ENCODE data around the gene ANP32D.

ANP32D gene

GRCh38 chr12:48472259-48472658 lies at the start of gene ANP32D:
ANP32D (plus strand) TSS chr12:48472559; CDS start chr12:48472665, 106 bp downstream.
- TF ChIP-seq TCF12 (IDR thresholded peaks at IDR 0.05; ENCODE audit: low read depth) (no peak), TEAD4 (IDR thresholded peaks at IDR 0.05) (no peak), YY1 (IDR thresholded peaks at IDR 0.05; ENCODE audit: low read depth) (no peak), USF1 (IDR thresholded peaks at IDR 0.05) (no peak), CREB1 (IDR thresholded peaks at IDR 0.05; ENCODE audit: low read depth) (no peak), EGR1 (IDR thresholded peaks at IDR 0.05) (no peak), EP300 (IDR thresholded peaks at IDR 0.05; ENCODE audit: borderline replicate concordance) (no peak), TAF1 (IDR thresholded peaks at IDR 0.05; ENCODE audit: low read depth) (no peak), MAX (IDR thresholded peaks at IDR 0.05) (no peak), REST (IDR thresholded peaks at IDR 0.05; ENCODE audit: low read depth) (no peak), RAD21 (IDR thresholded peaks at IDR 0.05; ENCODE audit: low read depth) (no peak), CEBPB (IDR thresholded peaks at IDR 0.05) (no peak), FOXM1 (IDR thresholded peaks at IDR 0.05; ENCODE audit: borderline replicate concordance, low read depth) (no peak), NFIC (IDR thresholded peaks at IDR 0.05) (no peak), ZBTB7A (IDR thresholded peaks at IDR 0.05; ENCODE audit: low read depth) (no peak)

GRCh38 chr12:48423171-48423570 lies 49.2 kb upstream of the ANP32D start:
- TF ChIP-seq YY1 (IDR thresholded peaks at IDR 0.05; ENCODE audit: low read depth) (no peak), EGR1 (IDR thresholded peaks at IDR 0.05) (no peak), TAF1 (IDR thresholded peaks at IDR 0.05; ENCODE audit: low read depth) (no peak)

- TF ChIP-seq EP300 (IDR thresholded peaks at IDR 0.05; ENCODE audit: borderline replicate concordance) (no peak), YY1 (IDR thresholded peaks at IDR 0.05; ENCODE audit: low read depth) (no peak), FOXM1 (IDR thresholded peaks at IDR 0.05; ENCODE audit: borderline replicate concordance, low read depth) (no peak), TCF12 (IDR thresholded peaks at IDR 0.05; ENCODE audit: low read depth) (no peak), TAF1 (IDR thresholded peaks at IDR 0.05; ENCODE audit: low read depth) (no peak), USF1 (IDR thresholded peaks at IDR 0.05) (no peak), CEBPB (IDR thresholded peaks at IDR 0.05) (no peak), ZBTB7A (IDR thresholded peaks at IDR 0.05; ENCODE audit: low read depth) (no peak), EGR1 (IDR thresholded peaks at IDR 0.05) (no peak), MAX (IDR thresholded peaks at IDR 0.05) (no peak), CREB1 (IDR thresholded peaks at IDR 0.05; ENCODE audit: low read depth) (no peak), TEAD4 (IDR thresholded peaks at IDR 0.05) (no peak), REST (IDR thresholded peaks at IDR 0.05; ENCODE audit: low read depth) (no peak), NFIC (IDR thresholded peaks at IDR 0.05) (no peak), RAD21 (IDR thresholded peaks at IDR 0.05; ENCODE audit: low read depth) (no peak)
These were observed 47.7 kb upstream of the ANP32D start for GRCh38 chr12:48424644-48425043.

GRCh38 chr12:48441069-48441468 lies 31.3 kb upstream of the ANP32D start:
- TF ChIP-seq CEBPB (IDR thresholded peaks at IDR 0.05) (no peak), TCF12 (IDR thresholded peaks at IDR 0.05; ENCODE audit: low read depth) (no peak), CREB1 (IDR thresholded peaks at IDR 0.05; ENCODE audit: low read depth) (no peak), USF1 (IDR thresholded peaks at IDR 0.05) (no peak), TAF1 (IDR thresholded peaks at IDR 0.05; ENCODE audit: low read depth) (no peak), EGR1 (IDR thresholded peaks at IDR 0.05) (no peak), RAD21 (IDR thresholded peaks at IDR 0.05; ENCODE audit: low read depth) (no peak), REST (IDR thresholded peaks at IDR 0.05; ENCODE audit: low read depth) (no peak), TEAD4 (IDR thresholded peaks at IDR 0.05) (no peak), NFIC (IDR thresholded peaks at IDR 0.05) (no peak), EP300 (IDR thresholded peaks at IDR 0.05; ENCODE audit: borderline replicate concordance) (no peak), FOXM1 (IDR thresholded peaks at IDR 0.05; ENCODE audit: borderline replicate concordance, low read depth) (no peak)

All from Ishikawa (cell line).